MV-4-11 (cell line): ENCODE measurements around the gene LYZL4.

Experiments used
- DNase-seq: peaks from one replicate; lab custom pipeline; 2025; lab: John Stamatoyannopoulos, UW

LYZL4 gene

GRCh38 chr3:42371776-42372175, 38.6 kb downstream of the LYZL4 start:
- no peak for DNase-seq

GRCh38 chr3:42369832-42370231, 40.6 kb downstream of the LYZL4 start:
- DNase-seq, result no peak

GRCh38 chr3:42369304-42369703, 41.1 kb downstream of the LYZL4 start:
- peak; percentile 58 for DNase-seq

GRCh38 chr3:42368861-42369260, 41.5 kb downstream of the LYZL4 start:
- DNase-seq, result no peak

GRCh38 chr3:42367903-42368302, 42.5 kb downstream of the LYZL4 start:
- DNase-seq, result no peak

- DNase-seq, result no peak
These were observed 43.9 kb downstream of the LYZL4 start for GRCh38 chr3:42366550-42366949.

- DNase-seq, result no peak
These were observed 53.1 kb downstream of the LYZL4 start for GRCh38 chr3:42357335-42357734.

- DNase-seq, result no peak
These were observed 54.8 kb downstream of the LYZL4 start for GRCh38 chr3:42355612-42356011.

- no peak for DNase-seq
These were observed 56.8 kb downstream of the LYZL4 start for GRCh38 chr3:42353631-42354030.

- no peak for DNase-seq
These were observed 59.2 kb downstream of the LYZL4 start for GRCh38 chr3:42351207-42351606.

- DNase-seq, result no peak
These were observed 60.4 kb downstream of the LYZL4 start for GRCh38 chr3:42349765-42350594.

- no peak for DNase-seq
These were observed 62.5 kb downstream of the LYZL4 start for GRCh38 chr3:42347928-42348327.
